NOMO-1 treated with DMSO at 0.1 percent for 48 hours (cell line): ENCODE results near the gene KCNN4.

Experiments
- DNase-seq: peaks from one replicate; lab custom pipeline; 2025; ENCODE audit not compliant: unreplicated experiment; lab: John Stamatoyannopoulos, UW

The KCNN4 gene

GRCh38 chr19:43749898-43750297 lies 30.9 kb downstream of the KCNN4 start:
- no peak for DNase-seq

GRCh38 chr19:43749152-43749551 lies 31.6 kb downstream of the KCNN4 start:
- no peak for DNase-seq

- no peak for DNase-seq
Measured at GRCh38 chr19:43748685-43749084, 32.1 kb downstream of the KCNN4 start.

- DNase-seq = no peak
Measured at GRCh38 chr19:43748205-43748594, 32.6 kb downstream of the KCNN4 start.

- DNase-seq = no peak
Measured at GRCh38 chr19:43747557-43748204, 33.1 kb downstream of the KCNN4 start.

- DNase-seq = no peak
Measured at GRCh38 chr19:43743059-43743458, 37.7 kb downstream of the KCNN4 start.

- DNase-seq = no peak
Measured at GRCh38 chr19:43741075-43741825, 39.5 kb downstream of the KCNN4 start.

- DNase-seq = no peak
Measured at GRCh38 chr19:43739439-43740235, 41.1 kb downstream of the KCNN4 start.

- peak; percentile 29 for DNase-seq
Measured at GRCh38 chr19:43738780-43739211, 42.0 kb downstream of the KCNN4 start.

- no peak for DNase-seq
Measured at GRCh38 chr19:43735957-43736356, 44.8 kb downstream of the KCNN4 start.

GRCh38 chr19:43735013-43735412 lies 45.8 kb downstream of the KCNN4 start:
- no peak for DNase-seq

GRCh38 chr19:43731846-43732245 lies 48.9 kb downstream of the KCNN4 start:
- peak; percentile 13 for DNase-seq

GRCh38 chr19:43731346-43731745 lies 49.4 kb downstream of the KCNN4 start:
- DNase-seq = no peak

- DNase-seq = no peak
Measured at GRCh38 chr19:43729919-43730318, 50.9 kb downstream of the KCNN4 start.

- DNase-seq = no peak
Measured at GRCh38 chr19:43727593-43727853, 53.2 kb downstream of the KCNN4 start.

- peak; percentile 60 for DNase-seq
Measured at GRCh38 chr19:43726736-43727592, 53.8 kb downstream of the KCNN4 start.

GRCh38 chr19:43725468-43725867 lies 55.3 kb downstream of the KCNN4 start:
- peak; percentile 75 for DNase-seq

GRCh38 chr19:43724896-43725295 lies 55.9 kb downstream of the KCNN4 start:
- no peak for DNase-seq

- no peak for DNase-seq
Measured at GRCh38 chr19:43723588-43723987, 57.2 kb downstream of the KCNN4 start.

GRCh38 chr19:43721469-43722048 lies 59.2 kb downstream of the KCNN4 start:
- DNase-seq = no peak

GRCh38 chr19:43720936-43721335 lies 59.8 kb downstream of the KCNN4 start:
- no peak for DNase-seq
